HAP-1 (cell line): ENCODE measurements around the gene SUSD1.

Source experiments
- DNase-seq, 2 experiments: peaks; one replicate each; pipeline ENCODE4 v3.0.0-alpha.2; 2016 to 2020; ENCODE audit warnings: low spot score in 2 of 2
- H3K27me3 ChIP-seq: fragments of 250-450 bp; sonication (Bioruptor Pico); 2 replicates; pipeline ENCODE4 v1.5.1; 2020; ENCODE audit warnings: low read depth, mild to moderate bottlenecking, moderate library complexity
- H3K36me3 ChIP-seq: fragments of 250-450 bp; sonication (Bioruptor Pico); replicated peaks from 2 replicates; pipeline ENCODE4 v1.5.1; 2020; ENCODE audit warnings: mild to moderate bottlenecking
- H3K4me1 ChIP-seq: fragments of 250-450 bp; sonication (Bioruptor Pico); 2 replicates; pipeline ENCODE4 v1.5.1; 2020; ENCODE audit warnings: mild to moderate bottlenecking
- H3K4me3 ChIP-seq: fragments of 250-450 bp; sonication (Bioruptor Pico); 2 replicates; pipeline ENCODE4 v1.5.1; 2020; ENCODE audit warnings: mild to moderate bottlenecking, moderate library complexity
- H3K9me3 ChIP-seq: fragments of 250-450 bp; sonication (Bioruptor Pico); 2 replicates; pipeline ENCODE4 v1.5.1; 2020; ENCODE audit warnings: mild to moderate bottlenecking, moderate library complexity
- in situ Hi-C: fragments of 300-500 bp; cut with MboI; formaldehyde crosslinking; loops from 3 replicates; pipeline ENCODE4 v1.14.3; 2020; ENCODE audit warnings: low sequenced_read_pairs, inconsistent platforms, mixed read lengths

The SUSD1 gene

GRCh38 chr9:112051812-112052211 is 123.3 kb downstream of the SUSD1 start:
- Histone ChIP-seq H3K4me1 (no peaks in the 10 kb centered on the region), H3K36me3 (no peaks in the 10 kb centered on the region), H3K9me3 (no peaks in the 10 kb centered on the region), H3K4me3 (no peak overlapping the region), H3K27me3 (no peaks in the 10 kb centered on the region)
- no peak for DNase-seq
- in situ Hi-C loops: no loop called here

- Histone ChIP-seq H3K9me3 (no peaks in the 10 kb centered on the region), H3K4me1 (no peaks in the 10 kb centered on the region), H3K27me3 (no peaks in the 10 kb centered on the region), H3K36me3 (no peaks in the 10 kb centered on the region), H3K4me3 (no peak overlapping the region)
- peak in 1 of 2 experiments; percentile 15 for DNase-seq
- in situ Hi-C loops: no loop called here
These were observed 124.3 kb downstream of the SUSD1 start for GRCh38 chr9:112050544-112051475.

GRCh38 chr9:112049811-112050516 is 125.1 kb downstream of the SUSD1 start:
- no peak for DNase-seq
- Histone ChIP-seq H3K4me3 (no peak overlapping the region), H3K9me3 (no peaks in the 10 kb centered on the region), H3K4me1 (no peaks in the 10 kb centered on the region), H3K27me3 (no peaks in the 10 kb centered on the region), H3K36me3 (no peaks in the 10 kb centered on the region)
- in situ Hi-C loops: no loop called here

GRCh38 chr9:112048924-112049691 is 126.0 kb downstream of the SUSD1 start:
- no peaks in the 10 kb centered on the region for H3K27me3 ChIP-seq
- in situ Hi-C loops: no loop called here
- no peak for DNase-seq

GRCh38 chr9:112047538-112048066 is 127.5 kb downstream of the SUSD1 start:
- Histone ChIP-seq H3K36me3 (no peaks in the 10 kb centered on the region), H3K4me1 (no peaks in the 10 kb centered on the region), H3K4me3 (no peak overlapping the region), H3K27me3 (no peaks in the 10 kb centered on the region), H3K9me3 (no peaks in the 10 kb centered on the region)
- DNase-seq: no peak
- in situ Hi-C loops: no loop called here

More at GRCh38 chr9:112048924-112049691, 126.0 kb downstream of the SUSD1 start:
- Histone ChIP-seq H3K36me3 (no peaks in the 10 kb centered on the region), H3K4me1 (no peaks in the 10 kb centered on the region), H3K9me3 (no peaks in the 10 kb centered on the region), H3K4me3 (no peak overlapping the region)

GRCh38 chr9:112046181-112046580 is 128.9 kb downstream of the SUSD1 start:
- Histone ChIP-seq H3K27me3 (no peaks in the 10 kb centered on the region), H3K9me3 (no peaks in the 10 kb centered on the region), H3K4me3 (no peak overlapping the region), H3K36me3 (no peaks in the 10 kb centered on the region), H3K4me1 (no peaks in the 10 kb centered on the region)
- no peak for DNase-seq
- in situ Hi-C loops: no loop called here

- no peaks in the 10 kb centered on the region for H3K27me3 ChIP-seq
- no peaks in the 10 kb centered on the region for H3K4me1 ChIP-seq
- H3K36me3 ChIP-seq: no peaks in the 10 kb centered on the region
- DNase-seq: no peak
- H3K9me3 ChIP-seq: no peaks in the 10 kb centered on the region
- in situ Hi-C loops: no loop called here
- no peak overlapping the region for H3K4me3 ChIP-seq
These were observed 130.2 kb downstream of the SUSD1 start for GRCh38 chr9:112044881-112045280.

GRCh38 chr9:112044186-112044585 is 130.9 kb downstream of the SUSD1 start:
- Histone ChIP-seq H3K27me3 (no peaks in the 10 kb centered on the region), H3K4me1 (no peaks in the 10 kb centered on the region), H3K9me3 (no peaks in the 10 kb centered on the region), H3K36me3 (no peaks in the 10 kb centered on the region), H3K4me3 (no peak overlapping the region)
- in situ Hi-C loops: no loop called here
- DNase-seq: no peak

GRCh38 chr9:112043423-112043822 is 131.7 kb downstream of the SUSD1 start:
- no peaks in the 10 kb centered on the region for H3K9me3 ChIP-seq
- no peaks in the 10 kb centered on the region for H3K4me1 ChIP-seq
- H3K36me3 ChIP-seq: no peaks in the 10 kb centered on the region
- in situ Hi-C loops: no loop called here
- no peak overlapping the region for H3K4me3 ChIP-seq
- DNase-seq: no peak
- no peaks in the 10 kb centered on the region for H3K27me3 ChIP-seq

- H3K36me3 ChIP-seq: no peaks in the 10 kb centered on the region
- no peaks in the 10 kb centered on the region for H3K9me3 ChIP-seq
- no peaks in the 10 kb centered on the region for H3K27me3 ChIP-seq
- in situ Hi-C loops: no loop called here
- H3K4me3 ChIP-seq: no peak overlapping the region
- H3K4me1 ChIP-seq: peaks cover 5% of the 10 kb centered on the region
- DNase-seq: no peak
These were observed 132.3 kb downstream of the SUSD1 start for GRCh38 chr9:112042769-112043168.

- DNase-seq: no peak
- Histone ChIP-seq H3K27me3 (no peaks in the 10 kb centered on the region), H3K4me1 (peaks cover 8% of the 10 kb centered on the region), H3K36me3 (no peaks in the 10 kb centered on the region), H3K9me3 (no peaks in the 10 kb centered on the region), H3K4me3 (no peak overlapping the region)
- in situ Hi-C loops: no loop called here
These were observed 132.9 kb downstream of the SUSD1 start for GRCh38 chr9:112042244-112042638.

- Histone ChIP-seq H3K27me3 (no peaks in the 10 kb centered on the region), H3K9me3 (no peaks in the 10 kb centered on the region), H3K4me3 (no peak overlapping the region), H3K36me3 (no peaks in the 10 kb centered on the region), H3K4me1 (peaks cover 14% of the 10 kb centered on the region)
- in situ Hi-C loops: no loop called here
- peak in 1 of 2 experiments; percentile 15 for DNase-seq
These were observed 133.4 kb downstream of the SUSD1 start for GRCh38 chr9:112041536-112042243.

- H3K4me1 ChIP-seq: peaks cover 16% of the 10 kb centered on the region
- H3K36me3 ChIP-seq: no peaks in the 10 kb centered on the region
- no peaks in the 10 kb centered on the region for H3K9me3 ChIP-seq
- H3K27me3 ChIP-seq: no peaks in the 10 kb centered on the region
- in situ Hi-C loops: no loop called here
- DNase-seq: no peak
- H3K4me3 ChIP-seq: no peak overlapping the region
These were observed 133.9 kb downstream of the SUSD1 start for GRCh38 chr9:112041199-112041535.
